CD4-positive, alpha-beta T cell treated with Interleukin-6 for 4 hours (primary cell): Measurements from ENCODE around the gene RGS4.
A peak's percentile ranks its signal among the peaks of the same experiment; 100 is the strongest.
"Not testable (repeated sequence)": the region's sequence is repeated elsewhere in the genome, so short reads cannot be mapped to it uniquely, and the experiment has no call there.

ENCODE experiments used
- DNase-seq: peaks from one replicate; pipeline ENCODE4 v3.0.0-alpha.2; 2020; ENCODE audit warnings: mixed read lengths

The RGS4 gene

GRCh38 chr1:163069655-163070277 lies 605 bp downstream of the RGS4 start:
- no peak for DNase-seq

DNA sequence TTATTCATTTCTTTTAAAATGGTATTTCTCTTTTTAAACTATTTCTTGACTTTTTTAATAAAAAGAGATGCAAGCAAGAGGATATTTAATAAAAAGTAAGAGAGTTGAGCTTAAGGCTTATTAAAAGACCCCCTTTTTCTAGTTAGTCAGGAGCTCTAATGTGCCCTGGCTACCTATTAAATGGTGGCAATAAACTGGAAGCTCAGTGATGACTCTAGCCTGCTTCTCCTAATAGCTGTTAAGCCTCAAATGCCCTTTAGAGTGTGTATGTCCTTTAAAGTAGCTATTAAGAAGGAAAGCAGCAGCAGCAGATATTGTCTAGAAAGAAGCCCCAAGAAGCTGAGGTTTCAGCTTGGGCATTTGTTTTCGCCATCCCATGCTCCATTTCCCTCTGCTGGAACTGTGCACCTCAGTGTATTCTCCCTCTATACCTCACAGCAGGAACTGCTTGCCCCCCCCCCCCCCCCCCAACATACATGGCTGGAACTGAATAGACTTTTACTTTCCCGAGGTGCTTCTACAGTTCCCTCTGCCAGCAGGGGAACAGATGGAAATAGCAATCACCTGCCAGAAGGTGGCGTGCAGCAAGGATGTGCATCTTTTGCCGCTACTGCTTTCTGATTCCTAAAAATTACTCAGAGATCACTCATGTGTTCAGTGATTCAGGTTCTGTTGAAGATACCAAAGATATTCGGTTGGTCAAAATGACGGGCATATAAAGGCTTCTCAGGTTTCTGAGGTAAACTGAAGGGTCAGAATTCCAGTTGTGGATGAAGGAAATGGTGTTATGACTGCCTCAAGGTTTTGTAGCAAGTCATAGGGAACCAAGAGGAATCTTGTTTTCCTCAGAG lies 2.5 kb downstream of the RGS4 start:
- DNase-seq = peak; percentile 18

- no peak for DNase-seq
Measured at GRCh38 chr1:163072658-163073057, 3.5 kb downstream of the RGS4 start.

DNA sequence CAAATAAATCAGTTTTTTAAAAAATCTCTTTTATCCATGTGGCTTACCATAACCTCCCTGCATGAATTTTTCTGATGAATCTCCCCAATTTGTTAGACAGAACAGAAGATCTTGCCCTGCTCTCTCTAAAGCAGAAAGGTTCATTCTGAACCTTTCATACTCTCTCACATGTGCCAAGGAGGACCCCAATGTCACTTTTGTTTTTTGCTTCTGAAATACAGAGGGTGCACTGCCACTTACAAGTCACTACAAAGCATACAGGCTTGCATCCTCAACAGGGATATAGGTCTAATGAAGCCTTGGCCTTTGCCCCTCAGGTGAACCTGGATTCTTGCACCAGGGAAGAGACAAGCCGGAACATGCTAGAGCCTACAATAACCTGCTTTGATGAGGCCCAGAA lies 4.8 kb downstream of the RGS4 start:
- no peak for DNase-seq

- DNase-seq = no peak
Measured at GRCh38 chr1:163074716-163075284, 5.6 kb downstream of the RGS4 start.

DNA sequence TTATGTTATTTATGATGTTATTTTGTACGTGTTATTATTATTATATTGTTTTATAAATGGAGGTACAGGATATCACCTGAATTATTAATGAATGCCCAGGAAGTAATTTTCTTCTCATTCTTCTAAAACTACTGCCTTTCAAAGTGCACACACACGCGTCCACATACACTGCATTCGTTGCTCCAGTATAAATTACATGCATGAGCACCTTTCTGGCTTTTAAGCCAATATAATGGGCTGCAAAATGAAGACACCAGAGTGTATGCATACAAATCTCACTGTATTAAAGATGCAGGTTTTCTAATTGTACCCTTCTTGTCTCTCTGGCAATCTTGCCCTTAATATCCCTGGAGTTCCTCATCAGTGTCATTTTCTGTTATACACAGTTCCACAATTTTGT lies 6.9 kb downstream of the RGS4 start:
- no peak for DNase-seq

DNA sequence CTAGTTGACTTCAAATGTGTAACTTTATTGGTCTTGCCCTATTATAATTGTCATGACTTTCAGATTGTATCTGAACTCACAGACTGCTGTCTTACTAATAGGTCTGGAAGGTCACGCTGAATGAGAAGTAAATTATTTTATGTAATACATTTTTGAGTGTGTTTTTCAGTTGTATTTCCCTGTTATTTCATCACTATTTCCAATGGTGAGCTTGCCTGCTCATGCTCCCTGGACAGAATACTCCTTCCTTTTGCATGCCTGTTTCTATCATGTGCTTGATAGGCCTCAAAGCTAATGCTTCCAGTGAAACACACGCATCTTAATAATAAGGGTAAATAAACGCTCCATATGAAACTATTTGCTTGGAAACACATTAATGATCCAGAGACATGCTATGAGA lies 7.3 kb downstream of the RGS4 start:
- no peak for DNase-seq

DNA sequence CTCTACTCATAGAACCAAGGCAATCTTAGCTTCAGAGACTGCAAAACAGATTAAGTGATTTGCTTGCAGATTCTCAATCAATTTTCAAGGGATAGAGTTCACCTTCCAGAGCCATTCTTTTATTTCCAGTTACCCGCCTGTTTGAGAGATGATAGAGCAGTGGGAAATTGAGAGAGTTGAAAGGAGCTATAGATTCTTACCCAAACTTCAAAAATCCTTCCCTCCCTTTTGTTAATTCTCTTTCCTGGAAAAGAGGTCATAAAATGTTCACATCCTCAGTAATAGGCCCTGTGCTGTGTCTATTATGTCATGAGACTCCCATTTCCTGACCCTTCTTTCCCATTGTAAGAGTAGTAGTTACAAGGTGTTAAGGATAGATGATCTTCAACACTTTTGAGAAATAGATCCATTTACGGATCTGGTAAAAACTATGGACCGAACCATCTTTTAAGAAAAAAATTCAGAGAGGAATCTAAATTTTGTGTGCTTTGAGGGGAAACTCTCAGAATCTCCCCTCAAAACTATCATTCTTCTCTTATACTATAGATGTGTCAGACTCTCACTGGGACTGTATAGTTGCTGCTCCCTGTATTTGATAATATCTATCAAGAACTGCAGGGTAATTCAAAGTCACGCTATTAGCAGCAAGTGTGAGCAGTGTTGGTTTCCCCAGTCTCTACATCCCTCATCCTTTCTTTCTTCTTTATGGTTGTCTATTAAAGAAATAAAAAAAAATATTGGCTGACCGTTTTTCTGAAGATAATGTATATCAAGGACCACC lies 8.0 kb downstream of the RGS4 start:
- no peak for DNase-seq

- no peak for DNase-seq
Measured at GRCh38 chr1:163082971-163083370, 13.8 kb downstream of the RGS4 start.

- no peak for DNase-seq
Measured at GRCh38 chr1:163083690-163084089, 14.5 kb downstream of the RGS4 start.

- no peak for DNase-seq
Measured at GRCh38 chr1:163084330-163084729, 15.2 kb downstream of the RGS4 start.

DNA sequence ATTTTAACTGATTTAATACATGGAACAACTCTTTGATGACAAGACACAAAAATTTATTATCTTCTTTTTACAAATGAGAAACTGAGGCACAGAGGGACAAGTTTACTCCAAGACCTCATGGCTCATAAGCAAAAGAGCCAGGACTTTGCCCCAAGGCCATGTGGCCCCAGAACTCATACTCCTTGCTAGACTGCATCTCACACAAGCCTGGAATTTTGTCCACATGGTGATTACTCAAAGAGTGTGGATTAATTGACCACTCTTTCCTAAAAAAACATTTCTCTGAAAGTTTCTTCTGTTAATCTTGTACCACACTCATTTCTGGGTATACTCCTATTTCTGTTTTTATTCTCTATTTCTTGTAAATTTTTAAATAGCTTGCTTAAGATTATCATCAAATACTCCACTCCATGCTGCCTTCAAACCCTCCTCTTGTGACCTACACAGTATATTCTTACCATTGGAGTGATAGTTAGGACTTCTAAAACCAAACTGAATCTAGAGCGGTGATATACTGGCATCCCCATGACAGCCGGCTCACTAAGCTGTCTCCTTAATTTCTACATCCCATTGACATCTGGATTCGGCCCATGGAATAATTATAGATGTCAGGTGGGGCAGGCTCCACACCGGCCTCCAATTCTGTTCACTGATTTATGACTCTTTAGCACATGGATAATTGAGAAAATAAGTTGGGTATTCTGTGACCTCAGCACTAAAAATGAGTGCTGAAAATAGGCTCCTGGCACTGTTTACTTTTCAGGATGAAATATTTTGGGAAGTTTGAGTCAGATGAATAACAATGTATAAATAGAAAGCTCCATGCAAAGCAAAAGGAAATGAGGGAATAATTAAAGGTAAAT lies 16.1 kb downstream of the RGS4 start:
- DNase-seq = no peak

- DNase-seq = no peak
Measured at GRCh38 chr1:163085904-163086268, 16.7 kb downstream of the RGS4 start.

DNA sequence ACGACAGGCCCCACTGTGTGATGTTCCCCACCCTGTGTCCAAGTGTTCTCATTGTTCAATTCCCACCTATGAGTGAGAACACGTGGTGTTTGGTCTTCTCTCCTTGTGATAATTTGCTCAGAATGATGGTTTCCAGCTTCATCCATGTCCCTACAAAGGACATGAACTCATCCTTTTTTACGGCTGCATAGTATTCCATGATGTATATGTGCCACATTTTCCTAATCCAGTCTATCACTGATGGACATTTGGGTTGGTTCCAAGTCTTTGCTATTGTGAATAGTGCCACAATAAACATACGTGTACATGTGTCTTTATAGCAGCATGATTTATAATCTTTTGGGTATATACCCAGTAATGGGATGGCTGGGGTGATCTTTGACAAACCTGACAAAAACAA lies 20.0 kb downstream of the RGS4 start:
- DNase-seq = not testable (repeated sequence)

GRCh38 chr1:163090321-163090945 lies 21.3 kb downstream of the RGS4 start:
- DNase-seq = no peak

GRCh38 chr1:163093169-163093568 lies 24.0 kb downstream of the RGS4 start:
- no peak for DNase-seq

DNA sequence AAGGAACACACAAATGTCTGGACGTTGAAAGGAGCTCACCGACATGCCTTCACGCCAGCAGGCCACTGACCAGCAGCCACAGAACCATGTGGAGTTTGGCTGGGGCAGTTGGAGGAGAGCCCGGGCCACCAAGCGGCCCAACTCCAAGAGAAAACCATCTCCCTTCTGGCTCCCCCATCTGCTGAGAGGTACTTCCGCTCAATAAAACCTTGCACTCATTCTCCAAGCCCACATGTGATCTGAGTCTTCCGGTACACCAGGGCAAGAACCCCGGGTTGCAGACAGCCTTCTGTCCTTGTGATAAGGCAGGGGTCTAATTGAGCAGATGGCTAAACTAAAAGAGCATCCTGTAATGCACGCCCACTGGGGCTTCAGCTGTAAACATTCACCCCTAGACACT lies 24.4 kb downstream of the RGS4 start:
- DNase-seq = no peak

- no peak for DNase-seq
Measured at GRCh38 chr1:163094182-163094581, 25.0 kb downstream of the RGS4 start.

GRCh38 chr1:163094589-163094988 lies 25.4 kb downstream of the RGS4 start:
- DNase-seq = no peak

DNA sequence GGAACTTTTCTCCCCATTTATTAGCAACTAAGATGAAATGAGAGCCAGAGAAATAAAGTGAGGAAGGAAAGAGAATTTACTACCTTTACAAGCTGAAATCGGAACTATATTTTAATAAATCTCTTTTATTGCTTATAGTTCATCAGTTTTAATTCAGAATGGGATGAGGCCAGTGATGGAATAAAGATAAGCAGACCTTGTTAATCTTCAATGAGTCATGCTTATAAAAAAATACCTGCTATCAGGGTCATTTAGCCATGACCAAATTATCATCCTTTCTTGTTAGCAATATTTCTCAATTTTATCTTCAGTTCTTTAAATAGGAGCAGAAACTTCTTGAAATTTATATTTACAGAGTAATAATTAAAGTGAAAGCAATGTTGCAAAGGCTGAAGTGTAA lies 26.1 kb downstream of the RGS4 start:
- DNase-seq = no peak

- no peak for DNase-seq
Measured at GRCh38 chr1:163102590-163102989, 33.4 kb downstream of the RGS4 start.
